Neuronal stem cell (in vitro differentiated cells): ENCODE results near the gene RALGAPB.
A peak's percentile ranks its signal among the peaks of the same experiment; 100 is the strongest.
"Not testable (repeated sequence)": the region's sequence is repeated elsewhere in the genome, so short reads cannot be mapped to it uniquely, and the experiment has no call there.

Experiments
- DNase-seq: peaks from one replicate; pipeline ENCODE4 v3.0.0-alpha.2; 2013; ENCODE audit warnings: low spot score
- H2AFZ ChIP-seq: one replicate; pipeline ENCODE4 v1.6.1; 2013; ENCODE audit warnings: mild to moderate bottlenecking, low read length, inconsistent platforms
- H2AK5ac ChIP-seq: 2 replicates; pipeline ENCODE4 v1.6.1; 2013; ENCODE audit warnings: low read depth, mild to moderate bottlenecking, inconsistent platforms, low read length, moderate library complexity, mixed read lengths
- H2BK120ac ChIP-seq: 2 replicates; pipeline ENCODE4 v1.6.1; 2013; ENCODE audit warnings: low read depth, mild to moderate bottlenecking, inconsistent platforms, low read length, moderate library complexity, mixed read lengths
- H2BK12ac ChIP-seq: one replicate; pipeline ENCODE4 v1.6.1; 2013; ENCODE audit warnings: low read length, inconsistent platforms
- H2BK15ac ChIP-seq: 2 replicates; pipeline ENCODE4 v1.6.1; 2013; ENCODE audit warnings: mild to moderate bottlenecking, low read length, inconsistent platforms, mixed read lengths
- H2BK5ac ChIP-seq: one replicate; pipeline ENCODE4 v1.6.1; 2013; ENCODE audit warnings: inconsistent platforms, mild to moderate bottlenecking, low read length, moderate library complexity
- H3K14ac ChIP-seq: one replicate; pipeline ENCODE4 v1.6.1; 2013; ENCODE audit warnings: low read length, inconsistent platforms
- H3K18ac ChIP-seq: 2 replicates; pipeline ENCODE4 v1.6.1; 2013; ENCODE audit warnings: low read length, inconsistent platforms
- H3K23ac ChIP-seq: 2 replicates; pipeline ENCODE4 v1.6.1; 2013; ENCODE audit warnings: low read depth, mild to moderate bottlenecking, mixed read lengths, low read length, inconsistent platforms; ENCODE audit not compliant: poor library complexity
- H3K27ac ChIP-seq: replicated peaks from 3 replicates; pipeline ENCODE4 v1.5.1; 2013; ENCODE audit warnings: low read length, inconsistent platforms
- H3K27me3 ChIP-seq, 3 experiments: 2 replicates each; pipeline ENCODE4 v1.6.1; 2013; ENCODE audit warnings: low read length in 3 of 3, mild to moderate bottlenecking in 2 of 3, inconsistent platforms in 1 of 3, low read depth in 1 of 3, mixed read lengths in 1 of 3, moderate library complexity in 1 of 3; ENCODE audit not compliant: control insufficient read depth in 3 of 3, insufficient read depth in 3 of 3
- H3K36me3 ChIP-seq, 2 donors: replicated peaks in 1 of 2; 2 replicates each; pipeline ENCODE4 v1.6.1; 2013; ENCODE audit warnings: low read length in 2 of 2; ENCODE audit not compliant: control insufficient read depth in 2 of 2, insufficient read depth in 2 of 2
- H3K4ac ChIP-seq: 2 replicates; pipeline ENCODE4 v1.6.1; 2013; ENCODE audit warnings: inconsistent platforms, mild to moderate bottlenecking, low read length, moderate library complexity
- H3K4me1 ChIP-seq, 2 donors: 1 replicate in 1 of 2; 2 replicates in 1 of 2; pipeline ENCODE4 v1.6.1; 2013; ENCODE audit warnings: low read length in 2 of 2, low read depth in 1 of 2; ENCODE audit not compliant: control insufficient read depth in 2 of 2, insufficient read depth in 1 of 2
- H3K4me2 ChIP-seq: one replicate; pipeline ENCODE4 v1.6.1; 2013; ENCODE audit warnings: mild to moderate bottlenecking, low read length, inconsistent platforms; ENCODE audit not compliant: insufficient read depth, poor library complexity, severe bottlenecking
- H3K4me3 ChIP-seq, 2 donors: 2 replicates each; pipeline ENCODE4 v1.5.1; 2013; ENCODE audit warnings: low read length in 2 of 2, mild to moderate bottlenecking in 2 of 2, inconsistent platforms in 1 of 2, moderate library complexity in 1 of 2
- H3K79me1 ChIP-seq: one replicate; pipeline ENCODE4 v1.6.1; 2013; ENCODE audit warnings: low read depth, mild to moderate bottlenecking, inconsistent platforms, low read length, moderate library complexity
- H3K9ac ChIP-seq: one replicate; pipeline ENCODE4 v1.6.1; 2013; ENCODE audit warnings: mild to moderate bottlenecking, low read depth, low read length, inconsistent platforms; ENCODE audit not compliant: poor library complexity
- H3K9me3 ChIP-seq, 2 donors: replicated peaks in 1 of 2; 2 replicates each; pipeline versions ENCODE3 to v1.6.1; 2013; ENCODE audit warnings: low read length in 2 of 2, mild to moderate bottlenecking in 2 of 2, inconsistent platforms in 1 of 2, low read depth in 1 of 2, mixed read lengths in 1 of 2, moderate library complexity in 1 of 2; ENCODE audit not compliant: control insufficient read depth in 2 of 2, insufficient read depth in 1 of 2
- H4K8ac ChIP-seq: one replicate; pipeline ENCODE4 v1.6.1; 2013; ENCODE audit warnings: low read depth, mild to moderate bottlenecking, inconsistent platforms, low read length, moderate library complexity
- H4K91ac ChIP-seq: one replicate; pipeline ENCODE4 v1.6.1; 2013; ENCODE audit warnings: low read length, low read depth, mild to moderate bottlenecking, inconsistent platforms; ENCODE audit not compliant: poor library complexity
- WGBS, 2 donors: extraction: QIAGEN DNeasy Blood & Tissue Kit; methylation state at CpG; one replicate each; pipeline ENCODE4 v1.1.7; 2013; ENCODE audit warnings: missing lambda C conversion rate in 2 of 2, mixed read lengths in 1 of 2; ENCODE audit not compliant: insufficient read length in 2 of 2, insufficient replicate concordance in 1 of 2; ENCODE audit errors: extremely low coverage in 2 of 2; 5-methylcytosine and 5-hydroxymethylcytosine counted together

The RALGAPB gene

DNA sequence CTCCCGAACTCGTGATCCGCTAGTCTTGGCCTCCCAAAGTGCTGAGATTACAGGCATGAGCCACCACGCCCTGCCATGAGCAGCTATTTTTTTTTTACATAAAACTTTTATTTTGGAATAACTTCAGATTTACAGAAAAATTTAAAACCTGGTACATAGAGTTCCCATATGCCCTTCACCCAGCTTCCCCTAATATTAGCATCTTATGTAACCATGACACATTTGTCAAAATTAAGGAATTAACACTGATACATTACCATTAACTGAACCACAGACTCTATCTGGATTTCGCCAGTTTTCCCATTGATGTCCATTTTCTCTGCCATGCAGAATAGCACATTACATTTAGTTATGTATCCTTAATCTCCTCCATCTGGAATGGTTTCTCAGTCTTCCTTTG lies 14.3 kb upstream of the RALGAPB start:
- Histone ChIP-seq H3K9ac (no peak overlapping the region), H2BK5ac (no peak overlapping the region), H3K36me3 (no peaks in the 10 kb centered on the region), H3K27ac (no peak overlapping the region), H2AFZ (no peak overlapping the region), H3K27me3 (no peaks in the 10 kb centered on the region), H3K14ac (no peak overlapping the region), H2AK5ac (no peak overlapping the region), H3K4me2 (no peak overlapping the region), H4K91ac (no peak overlapping the region), H3K4me1 (no peaks in the 10 kb centered on the region), H2BK15ac (no peak overlapping the region), H3K4ac (no peak overlapping the region), H3K18ac (no peak overlapping the region), H3K79me1 (no peaks in the 10 kb centered on the region), H3K4me3 (no peak overlapping the region), H3K23ac (no peak overlapping the region), H4K8ac (no peak overlapping the region), H2BK120ac (no peak overlapping the region), H2BK12ac (no peak overlapping the region), H3K9me3 (peaks cover 0 to 2% of the 10 kb centered on the region in 2 donors)
- DNase-seq, result no peak
- WGBS, 2 donors, result no CpG with 5 or more reads among the region's 5 CpGs

DNA sequence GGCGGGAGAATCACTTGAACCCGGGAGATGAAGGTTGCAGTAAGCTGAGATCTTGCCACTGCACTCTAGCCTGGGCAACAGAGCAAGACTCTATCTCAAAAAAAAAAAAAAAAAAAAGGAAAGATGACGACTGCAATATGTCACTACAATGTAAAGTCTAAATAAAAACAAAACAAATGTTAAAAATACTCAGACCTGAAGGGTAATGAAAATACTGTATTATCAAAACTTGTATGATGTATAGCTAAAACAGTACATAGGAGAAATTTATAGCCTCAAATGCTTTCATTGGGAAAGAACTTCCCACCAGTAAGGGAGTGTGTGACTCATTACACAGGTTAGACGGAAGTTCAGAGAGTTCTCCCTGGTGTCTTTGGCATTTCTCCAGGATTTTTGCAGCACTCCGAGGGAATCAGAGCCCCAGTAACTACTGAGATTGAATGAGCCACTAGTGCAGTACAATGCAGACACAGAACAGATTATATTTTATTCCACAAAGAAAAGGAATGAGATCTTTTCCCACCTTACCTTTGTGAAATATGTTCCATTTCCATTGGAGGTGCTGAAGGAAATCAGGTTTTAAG lies 12.5 kb upstream of the RALGAPB start:
- no peak overlapping the region for H3K18ac ChIP-seq
- H3K36me3 ChIP-seq, result no peaks in the 10 kb centered on the region
- no peaks in the 10 kb centered on the region for H3K4me1 ChIP-seq
- no peaks in the 10 kb centered on the region for H3K79me1 ChIP-seq
- no peaks in the 10 kb centered on the region for H3K27me3 ChIP-seq
- peaks cover 0 to 2% of the 10 kb centered on the region in 2 donors for H3K9me3 ChIP-seq
- no peak overlapping the region for H3K4me2 ChIP-seq
- H2BK12ac ChIP-seq, result no peak overlapping the region
- H4K8ac ChIP-seq, result no peak overlapping the region
- no peak overlapping the region for H3K9ac ChIP-seq
- no peak overlapping the region for H2BK120ac ChIP-seq
- H3K14ac ChIP-seq, result no peak overlapping the region
- no peak overlapping the region for H3K4ac ChIP-seq
- H2BK5ac ChIP-seq, result no peak overlapping the region
- no peak overlapping the region for H2BK15ac ChIP-seq
- H3K27ac ChIP-seq, result no peak overlapping the region
- no peak overlapping the region for H4K91ac ChIP-seq
- H2AFZ ChIP-seq, result peak overlapping the region; percentile 53
- no peak overlapping the region for H3K23ac ChIP-seq
- WGBS, 2 donors, result no CpG with 5 or more reads among the region's 5 CpGs
- no peak for DNase-seq
- no peak overlapping the region for H2AK5ac ChIP-seq
- H3K4me3 ChIP-seq, result no peak overlapping the region

DNA sequence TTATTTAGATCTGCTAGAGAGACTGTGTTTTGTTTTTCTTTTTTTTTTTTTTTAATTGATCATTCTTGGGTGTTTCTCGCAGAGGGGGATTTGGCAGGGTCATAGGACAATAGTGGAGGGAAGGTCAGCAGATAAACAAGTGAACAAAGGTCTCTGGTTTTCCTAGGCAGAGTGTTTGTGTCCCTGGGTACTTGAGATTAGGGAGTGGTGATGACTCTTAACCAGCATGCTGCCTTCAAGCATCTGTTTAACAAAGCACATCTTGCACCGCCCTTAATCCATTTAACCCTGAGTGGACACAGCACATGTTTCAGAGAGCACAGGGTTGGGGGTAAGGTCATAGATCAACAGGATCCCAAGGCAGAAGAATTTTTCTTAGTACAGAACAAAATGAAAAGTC lies 12.0 kb upstream of the RALGAPB start:
- not testable (repeated sequence) for H3K14ac ChIP-seq, H3K4me3 ChIP-seq, H3K79me1 ChIP-seq, H3K36me3 ChIP-seq, H2BK120ac ChIP-seq, H3K23ac ChIP-seq, H4K91ac ChIP-seq, H3K18ac ChIP-seq, H2BK12ac ChIP-seq, DNase-seq, H3K4me2 ChIP-seq, H2BK15ac ChIP-seq, H4K8ac ChIP-seq, H3K27me3 ChIP-seq, H3K4me1 ChIP-seq, H2AK5ac ChIP-seq, H3K9ac ChIP-seq, H3K27ac ChIP-seq, H3K4ac ChIP-seq, H2BK5ac ChIP-seq, H3K9me3 ChIP-seq
- no CpG with 5 or more reads among the region's 2 CpGs for WGBS, 2 donors
- H2AFZ ChIP-seq, result peak overlapping the region; percentile 53

DNA sequence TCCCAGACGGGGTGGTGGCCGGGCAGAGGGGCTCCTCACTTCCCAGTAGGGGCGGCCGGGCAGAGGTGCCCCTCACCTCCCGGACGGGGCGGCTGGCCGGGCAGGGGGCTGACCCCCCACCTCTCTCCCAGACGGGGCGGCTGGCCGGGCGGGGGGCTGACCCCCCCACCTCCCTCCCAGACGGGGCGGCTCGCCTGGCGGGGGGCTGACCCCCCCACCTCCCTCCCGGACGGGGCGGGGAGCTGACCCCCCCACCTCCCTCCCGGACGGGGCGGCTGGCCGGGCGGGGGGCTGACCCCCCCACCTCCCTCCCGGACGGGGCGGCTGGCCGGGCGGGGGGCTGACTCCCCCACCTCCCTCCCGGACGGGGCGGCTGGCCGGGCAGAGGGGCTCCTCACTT lies 11.5 kb upstream of the RALGAPB start:
- H3K23ac ChIP-seq, H4K91ac ChIP-seq, H3K4me3 ChIP-seq, H2BK15ac ChIP-seq, H3K36me3 ChIP-seq, H3K27ac ChIP-seq, H3K9me3 ChIP-seq, H2BK12ac ChIP-seq, H3K4ac ChIP-seq, H2AK5ac ChIP-seq, H2BK5ac ChIP-seq, H2BK120ac ChIP-seq, H3K4me1 ChIP-seq, H3K14ac ChIP-seq, DNase-seq, H3K79me1 ChIP-seq, H3K9ac ChIP-seq, H3K27me3 ChIP-seq, H3K18ac ChIP-seq, H4K8ac ChIP-seq, H2AFZ ChIP-seq, H3K4me2 ChIP-seq: not testable (repeated sequence)
- WGBS, 2 donors, result no CpG with 5 or more reads among the region's 33 CpGs
